ENCODE data around the gene STARD10. TPM values are rescaled to one million over a fixed set of nuclear protein-coding genes. Genes with fewer than 3 reads are reported as not detected.

STARD10 gene
- total RNA-seq, 2 donors from 2014 or later = 20.4 to 22.1 TPM

- DNase-seq (ENCODE audit: low spot score) = no peak
- intact Hi-C loops (cut with DNase I) = no loop called here
These were observed 38.0 kb downstream of the STARD10 start for GRCh38 chr11:72755713-72756285.

GRCh38 chr11:72754544-72755155, 39.2 kb downstream of the STARD10 start:
- DNase-seq (ENCODE audit: low spot score) = no peak
- intact Hi-C loops (cut with DNase I) = no loop called here

GRCh38 chr11:72754149-72754543, 39.7 kb downstream of the STARD10 start:
- DNase-seq (ENCODE audit: low spot score) = no peak
- intact Hi-C loops (cut with DNase I) = no loop called here

- intact Hi-C loops (cut with DNase I) = no loop called here
These were observed 40.3 kb downstream of the STARD10 start for GRCh38 chr11:72753341-72754148.

GRCh38 chr11:72752088-72752914, 41.5 kb downstream of the STARD10 start, which contains the start of gene ARAP1:
Gene ARAP1, minus strand, starts transcription at chr11:72752408. Its CDS starts 25,280 bp downstream, at chr11:72727128.
- peak; percentile 89 for DNase-seq (ENCODE audit: low spot score)
- intact Hi-C loops (cut with DNase I) = no loop called here

More at GRCh38 chr11:72753341-72754148, 40.3 kb downstream of the STARD10 start:
- no peak for DNase-seq (ENCODE audit: low spot score)

GRCh38 chr11:72751116-72752087, 42.4 kb downstream of the STARD10 start:
- no peak for DNase-seq (ENCODE audit: low spot score)
- intact Hi-C loops (cut with DNase I) = no loop called here

GRCh38 chr11:72750556-72751115, 43.2 kb downstream of the STARD10 start:
- intact Hi-C loops (cut with DNase I) = no loop called here

GRCh38 chr11:72750086-72750485, 43.8 kb downstream of the STARD10 start:
- intact Hi-C loops (cut with DNase I) = no loop called here
- DNase-seq (ENCODE audit: low spot score) = no peak

More at GRCh38 chr11:72750556-72751115, 43.2 kb downstream of the STARD10 start:
- no peak for DNase-seq (ENCODE audit: low spot score)

- DNase-seq (ENCODE audit: low spot score) = no peak
- intact Hi-C loops (cut with DNase I) = no loop called here
These were observed 46.5 kb downstream of the STARD10 start for GRCh38 chr11:72747289-72747855.

- intact Hi-C loops (cut with DNase I) = no loop called here
- DNase-seq (ENCODE audit: low spot score) = no peak
These were observed 47.0 kb downstream of the STARD10 start for GRCh38 chr11:72746821-72747220.

GRCh38 chr11:72745925-72746550, 47.8 kb downstream of the STARD10 start:
- intact Hi-C loops (cut with DNase I) = no loop called here
- DNase-seq (ENCODE audit: low spot score) = no peak

GRCh38 chr11:72745511-72745910, 48.3 kb downstream of the STARD10 start:
- no peak for DNase-seq (ENCODE audit: low spot score)
- intact Hi-C loops (cut with DNase I) = no loop called here

- intact Hi-C loops (cut with DNase I) = no loop called here
- no peak for DNase-seq (ENCODE audit: low spot score)
These were observed 49.4 kb downstream of the STARD10 start for GRCh38 chr11:72744474-72744873.

- no peak for DNase-seq (ENCODE audit: low spot score)
- intact Hi-C loops (cut with DNase I) = no loop called here
These were observed 50.3 kb downstream of the STARD10 start for GRCh38 chr11:72743321-72744221.

- no peak for DNase-seq (ENCODE audit: low spot score)
- intact Hi-C loops (cut with DNase I) = no loop called here
These were observed 51.1 kb downstream of the STARD10 start for GRCh38 chr11:72742513-72743320.

Measured in posterior vena cava (tissue), 2 donors.